CD8-positive, alpha-beta memory T cell (primary cell): Measurements from ENCODE around the gene ACER3. TPM values are rescaled to one million over a fixed set of nuclear protein-coding genes. Genes with fewer than 3 reads are reported as not detected.
"Not testable (repeated sequence)": the region's sequence is repeated elsewhere in the genome, so short reads cannot be mapped to it uniquely, and the experiment has no call there.

Source experiments
- CTCF ChIA-PET: fragments of 350-600 bp; sonication (Branson Sonifier 250); formaldehyde crosslinking; loops from one replicate; lab custom pipeline; 2021; ENCODE audit warnings: antibody characterized with exemption; lab: Charles Lee
- POLR2A ChIA-PET: fragments of 350-600 bp; sonication (Branson Sonifier 250); formaldehyde crosslinking; loops from one replicate; lab custom pipeline; 2021; ENCODE audit warnings: antibody characterized with exemption; lab: Charles Lee
- DNase-seq, 5 donors: peaks; one replicate each; pipeline versions ENCODE4 v3.0.0 to v3.0.0-alpha.2; 2020 to 2022; ENCODE audit warnings: mixed read lengths in 1 of 5
- H3K27ac ChIP-seq: one replicate; pipeline ENCODE4 v1.7.0; 2013; ENCODE audit warnings: low read depth, mild to moderate bottlenecking, low read length, moderate library complexity
- H3K27me3 ChIP-seq: 2 replicates; pipeline ENCODE4 v1.7.0; 2013; ENCODE audit warnings: low read length, mild to moderate bottlenecking; ENCODE audit not compliant: insufficient read depth, poor library complexity, severe bottlenecking
- H3K36me3 ChIP-seq: 2 replicates; pipeline ENCODE4 v1.7.0; 2013; ENCODE audit warnings: mild to moderate bottlenecking, low read length, moderate library complexity; ENCODE audit not compliant: insufficient read depth
- H3K4me1 ChIP-seq: 2 replicates; pipeline ENCODE4 v1.7.0; 2013; ENCODE audit warnings: mild to moderate bottlenecking, low read length, moderate library complexity; ENCODE audit not compliant: insufficient read depth
- H3K4me3 ChIP-seq: 2 replicates; pipeline ENCODE4 v1.7.0; 2013; ENCODE audit warnings: mild to moderate bottlenecking, low read length
- H3K9me3 ChIP-seq: 2 replicates; pipeline ENCODE4 v1.7.0; 2013; ENCODE audit warnings: mild to moderate bottlenecking, low read length
- H3K27ac Mint-ChIP-seq, 8 donors: one replicate each; pipeline ENCODE4 v1.8.0; 2020 to 2021; ENCODE audit warnings: mixed read lengths in 8 of 8, mild to moderate bottlenecking in 6 of 8, inconsistent platforms in 3 of 8, moderate library complexity in 3 of 8
- H3K27me3 Mint-ChIP-seq, 2 donors: one replicate each; pipeline ENCODE4 v1.8.0; 2020 to 2021; ENCODE audit warnings: mixed read lengths in 2 of 2, mild to moderate bottlenecking in 1 of 2, moderate library complexity in 1 of 2
- H3K36me3 Mint-ChIP-seq, 3 donors: one replicate each; pipeline ENCODE4 v1.8.0; 2020 to 2021; ENCODE audit warnings: mixed read lengths in 3 of 3, inconsistent platforms in 1 of 3, mild to moderate bottlenecking in 1 of 3
- H3K4me1 Mint-ChIP-seq, 3 donors: one replicate each; pipeline ENCODE4 v1.8.0; 2020 to 2021; ENCODE audit warnings: mixed read lengths in 3 of 3, inconsistent platforms in 1 of 3, mild to moderate bottlenecking in 1 of 3
- H3K4me3 Mint-ChIP-seq, 7 donors: one replicate each; pipeline ENCODE4 v1.8.0; 2020 to 2021; ENCODE audit warnings: mixed read lengths in 7 of 7, mild to moderate bottlenecking in 6 of 7, moderate library complexity in 4 of 7, inconsistent platforms in 2 of 7
- H3K9me3 Mint-ChIP-seq, 5 donors: one replicate each; pipeline ENCODE4 v1.8.0; 2020 to 2022; ENCODE audit warnings: mixed read lengths in 5 of 5, mild to moderate bottlenecking in 3 of 5, moderate library complexity in 2 of 5, inconsistent platforms in 1 of 5
- polyA plus RNA-seq: library from polyadenylated mRNA; unstranded; fragments of 300-500 nt; fragmentation: Illumina TruSeq; gene quantifications from one replicate; pipeline ENCODE4 v1.2.3, GENCODE V29; 2021
- total RNA-seq, 2 experiments: library from RNA; stranded (reverse); gene quantifications; one replicate each; pipeline ENCODE4 v1.2.3, GENCODE V29; 2021

The ACER3 gene
- total and polyA plus RNA-seq, 3 experiments from 2014 or later = 5.3 to 19.1 (median 16.1) TPM

GRCh38 chr11:76823481-76824028 lies 37.2 kb upstream of the ACER3 start:
- Mint-ChIP-seq H3K27ac (no peak overlapping the region), H3K36me3 (no peaks in the 10 kb centered on the region), H3K9me3 (peaks cover 0 to 2% (median 0%) of the 10 kb centered on the region in 5 donors), H3K4me1 (peaks cover 0 to 4% (median 2%) of the 10 kb centered on the region in 3 donors), H3K27me3 (peaks cover 7 to 15% of the 10 kb centered on the region in 2 donors), H3K4me3 (no peak overlapping the region)
- no peak for DNase-seq
- no peaks in the 10 kb centered on the region for H3K9me3 ChIP-seq
- ChIA-PET POLR2A (no interaction called here), CTCF (interaction anchor here (1.2 kb wide), 1 partner anchor 9 kb away, joined by 4 read pairs; no protein-coding TSS in a partner anchor)
- H3K4me1 ChIP-seq = no peaks in the 10 kb centered on the region
- no peak overlapping the region for H3K4me3 ChIP-seq
- no peaks in the 10 kb centered on the region for H3K36me3 ChIP-seq
- peak overlapping the region; percentile 69 for H3K27ac ChIP-seq
- no peaks in the 10 kb centered on the region for H3K27me3 ChIP-seq

- Histone ChIP-seq H3K27me3 (no peaks in the 10 kb centered on the region), H3K4me3 (no peak overlapping the region), H3K9me3 (no peaks in the 10 kb centered on the region), H3K4me1 (no peaks in the 10 kb centered on the region), H3K27ac (peak overlapping the region; percentile 70), H3K36me3 (no peaks in the 10 kb centered on the region)
- no peak overlapping the region for H3K4me3 Mint-ChIP-seq
- H3K4me1 Mint-ChIP-seq = peaks cover 0 to 4% (median 2%) of the 10 kb centered on the region in 3 donors
- peaks cover 6 to 11% of the 10 kb centered on the region in 2 donors for H3K27me3 Mint-ChIP-seq
- ChIA-PET POLR2A (no interaction called here), CTCF (interaction anchor here (1.2 kb wide), 1 partner anchor 10 kb away, joined by 4 read pairs; no protein-coding TSS in a partner anchor)
- no peak for DNase-seq
- H3K9me3 Mint-ChIP-seq = peaks cover 0 to 2% (median 0%) of the 10 kb centered on the region in 5 donors
- no peak overlapping the region for H3K27ac Mint-ChIP-seq
- H3K36me3 Mint-ChIP-seq = no peaks in the 10 kb centered on the region
These were observed 36.4 kb upstream of the ACER3 start for GRCh38 chr11:76824083-76824939.

GRCh38 chr11:76824980-76825725 lies 35.6 kb upstream of the ACER3 start:
- CTCF ChIA-PET = interaction anchor here (1.2 kb wide), 1 partner anchor 11 kb away, joined by 4 read pairs; no protein-coding TSS in a partner anchor
- no peaks in the 10 kb centered on the region for H3K4me1 ChIP-seq

GRCh38 chr11:76825726-76826396 lies 34.9 kb upstream of the ACER3 start:
- H3K4me3 ChIP-seq = no peak overlapping the region
- no peaks in the 10 kb centered on the region for H3K36me3 ChIP-seq
- no peaks in the 10 kb centered on the region for H3K9me3 ChIP-seq
- Mint-ChIP-seq H3K4me3 (no peak overlapping the region), H3K27ac (peak overlapping the region in 1 of 8 donors; percentile 36), H3K36me3 (no peaks in the 10 kb centered on the region), H3K4me1 (peaks cover 0 to 4% (median 2%) of the 10 kb centered on the region in 3 donors), H3K27me3 (peaks cover 5 to 12% of the 10 kb centered on the region in 2 donors), H3K9me3 (no peaks in the 10 kb centered on the region)
- CTCF ChIA-PET = no interaction called here
- H3K27me3 ChIP-seq = no peaks in the 10 kb centered on the region
- no peaks in the 10 kb centered on the region for H3K4me1 ChIP-seq
- peak overlapping the region; percentile 70 for H3K27ac ChIP-seq
- DNase-seq = no peak
- POLR2A ChIA-PET = no interaction called here

More at GRCh38 chr11:76824980-76825725, 35.6 kb upstream of the ACER3 start:
- peak overlapping the region in 1 of 7 donors; percentile 59 for H3K4me3 Mint-ChIP-seq
- no peaks in the 10 kb centered on the region for H3K27me3 ChIP-seq
- H3K27ac ChIP-seq = peak overlapping the region; percentile 70
- H3K27me3 Mint-ChIP-seq = peaks cover 2 to 12% of the 10 kb centered on the region in 2 donors
- no peaks in the 10 kb centered on the region for H3K9me3 Mint-ChIP-seq
- peaks cover 0 to 4% (median 2%) of the 10 kb centered on the region in 3 donors for H3K4me1 Mint-ChIP-seq
- no peak for DNase-seq
- no peak overlapping the region for H3K4me3 ChIP-seq
- H3K27ac Mint-ChIP-seq = peak overlapping the region in 1 of 8 donors; percentile 17
- no peaks in the 10 kb centered on the region for H3K36me3 Mint-ChIP-seq
- H3K36me3 ChIP-seq = no peaks in the 10 kb centered on the region
- POLR2A ChIA-PET = no interaction called here
- H3K9me3 ChIP-seq = no peaks in the 10 kb centered on the region

GRCh38 chr11:76826508-76826907 lies 34.2 kb upstream of the ACER3 start:
- H3K36me3 ChIP-seq, H3K4me3 ChIP-seq, H3K4me3 Mint-ChIP-seq, H3K9me3 ChIP-seq, H3K27ac Mint-ChIP-seq, CTCF ChIA-PET, H3K36me3 Mint-ChIP-seq, POLR2A ChIA-PET, H3K4me1 Mint-ChIP-seq, H3K4me1 ChIP-seq, H3K9me3 Mint-ChIP-seq, H3K27ac ChIP-seq, DNase-seq, H3K27me3 ChIP-seq: not testable (repeated sequence)
- peaks cover 5 to 16% of the 10 kb centered on the region in 2 donors for H3K27me3 Mint-ChIP-seq

GRCh38 chr11:76827005-76827404 lies 33.7 kb upstream of the ACER3 start:
- H3K36me3 Mint-ChIP-seq, POLR2A ChIA-PET, H3K27ac Mint-ChIP-seq, H3K27me3 ChIP-seq, CTCF ChIA-PET, H3K9me3 ChIP-seq, H3K4me3 ChIP-seq, DNase-seq, H3K4me3 Mint-ChIP-seq, H3K4me1 ChIP-seq, H3K36me3 ChIP-seq, H3K9me3 Mint-ChIP-seq, H3K4me1 Mint-ChIP-seq, H3K27ac ChIP-seq: not testable (repeated sequence)
- peaks cover 5 to 18% of the 10 kb centered on the region in 2 donors for H3K27me3 Mint-ChIP-seq

GRCh38 chr11:76830639-76831327 lies 29.9 kb upstream of the ACER3 start:
- Histone ChIP-seq H3K9me3 (no peaks in the 10 kb centered on the region), H3K4me3 (no peak overlapping the region), H3K27me3 (no peaks in the 10 kb centered on the region), H3K4me1 (no peaks in the 10 kb centered on the region), H3K27ac (no peak overlapping the region), H3K36me3 (no peaks in the 10 kb centered on the region)
- ChIA-PET CTCF (no interaction called here), POLR2A (no interaction called here)
- Mint-ChIP-seq H3K27ac (peak overlapping the region in 1 of 8 donors; percentile 35), H3K36me3 (no peaks in the 10 kb centered on the region), H3K4me3 (no peak overlapping the region), H3K9me3 (no peaks in the 10 kb centered on the region), H3K4me1 (peaks cover 0 to 2% (median 0%) of the 10 kb centered on the region in 3 donors), H3K27me3 (peaks cover 3 to 12% of the 10 kb centered on the region in 2 donors)
- DNase-seq = no peak
